ENCODE results near the gene FLNB.
"Not testable (repeated sequence)": the region's sequence is repeated elsewhere in the genome, so short reads cannot be mapped to it uniquely, and the experiment has no call there.

The FLNB gene

GRCh38 chr3:58054652-58055051 is 46.4 kb downstream of the FLNB start:
- no peak for DNase-seq (ENCODE audit: low spot score)

GRCh38 chr3:58055314-58055713 is 47.1 kb downstream of the FLNB start:
- no peak for DNase-seq (ENCODE audit: low spot score)

DNA sequence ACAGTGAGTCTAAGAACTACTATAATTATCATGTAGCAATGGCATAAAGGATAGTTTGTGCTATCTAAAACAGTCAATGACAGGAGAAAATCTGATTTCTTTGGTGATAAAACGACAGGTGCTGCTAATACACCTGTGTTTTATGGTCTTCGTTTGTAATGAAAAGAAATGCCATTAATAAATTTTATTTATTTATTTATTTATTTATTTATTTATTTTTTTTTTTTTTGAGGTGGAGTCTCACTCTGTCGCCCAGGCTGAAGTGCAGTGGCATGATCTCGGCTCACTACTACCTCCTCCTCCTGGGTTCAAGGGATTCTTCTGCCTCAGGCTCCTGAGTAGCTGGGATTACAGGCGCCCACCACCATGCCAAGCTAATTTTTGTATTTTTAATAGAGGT is 47.7 kb downstream of the FLNB start:
- not testable (repeated sequence) for DNase-seq (ENCODE audit: low spot score)

- no peak for DNase-seq (ENCODE audit: low spot score)
These were observed 50.4 kb downstream of the FLNB start for GRCh38 chr3:58058361-58059263.

DNA sequence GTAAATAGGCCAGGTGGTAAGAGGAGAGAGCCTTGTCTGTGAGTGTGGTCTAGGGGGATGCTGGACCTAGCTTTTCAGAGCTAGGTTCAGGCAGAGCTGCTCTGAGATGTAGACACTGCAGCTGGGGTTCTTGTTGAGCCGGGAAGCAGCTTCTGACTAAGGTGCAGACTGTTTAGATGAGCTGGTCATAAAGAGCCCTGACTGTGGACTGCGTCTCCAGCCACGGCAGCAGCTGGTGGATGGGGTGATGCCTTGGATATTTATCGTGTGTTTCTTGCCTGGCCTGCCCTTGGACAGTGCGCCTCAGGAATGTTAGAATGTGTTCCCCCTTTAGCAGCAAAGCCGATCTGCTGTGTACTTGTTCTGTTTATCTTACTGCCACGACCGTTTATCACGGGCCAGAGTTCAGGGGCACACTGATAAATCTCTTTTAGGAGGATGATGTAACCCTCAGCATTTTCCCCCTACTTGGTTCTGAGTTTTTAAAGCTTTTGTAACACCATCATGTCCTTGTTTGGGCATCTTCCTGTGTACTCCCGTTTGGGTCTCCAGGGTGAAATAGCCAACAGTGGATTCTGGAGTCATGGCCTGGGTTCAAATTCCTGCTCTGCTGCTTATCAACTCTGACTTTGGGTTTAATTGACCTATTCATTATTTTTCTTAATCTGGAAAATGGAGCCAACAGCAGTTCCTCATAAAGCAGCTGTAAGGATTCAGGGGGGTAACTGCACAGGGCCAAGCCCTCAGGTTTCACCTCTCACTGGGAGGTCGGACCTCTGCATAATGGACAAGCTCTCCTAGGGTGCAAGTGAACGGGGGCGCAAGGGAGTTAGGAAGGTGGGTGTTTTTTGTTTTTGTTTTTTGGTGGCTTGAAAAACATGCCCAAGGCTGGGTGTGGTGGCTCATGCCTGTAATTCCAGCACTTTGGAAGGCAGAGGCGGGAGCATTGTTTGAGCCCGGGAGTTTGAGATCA is 51.4 kb downstream of the FLNB start:
- DNase-seq (ENCODE audit: low spot score): no peak

DNA sequence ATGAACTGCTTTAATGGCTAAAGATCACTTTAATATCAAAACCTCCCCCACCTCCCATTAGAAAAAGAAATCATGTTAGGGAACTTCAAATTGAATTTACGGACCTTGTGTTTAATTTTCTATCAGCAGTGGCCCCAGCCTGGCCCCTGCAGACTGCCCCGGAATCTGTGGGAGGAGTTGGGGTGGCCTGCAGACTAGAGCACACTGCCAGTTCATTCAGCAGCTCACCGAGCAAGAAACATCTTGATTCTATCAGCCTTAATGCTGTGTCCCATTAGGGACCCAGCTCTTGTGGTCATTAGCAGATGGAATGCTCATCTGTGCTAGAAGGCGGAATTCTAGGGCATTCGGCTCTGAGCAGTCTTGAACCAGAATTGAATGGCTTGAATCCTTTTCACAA is 54.2 kb downstream of the FLNB start:
- no peak for DNase-seq (ENCODE audit: low spot score)

GRCh38 chr3:58063022-58063815 is 55.0 kb downstream of the FLNB start:
- DNase-seq (ENCODE audit: low spot score): no peak

GRCh38 chr3:58064923-58065638 is 56.9 kb downstream of the FLNB start:
- no peak for DNase-seq (ENCODE audit: low spot score)

DNA sequence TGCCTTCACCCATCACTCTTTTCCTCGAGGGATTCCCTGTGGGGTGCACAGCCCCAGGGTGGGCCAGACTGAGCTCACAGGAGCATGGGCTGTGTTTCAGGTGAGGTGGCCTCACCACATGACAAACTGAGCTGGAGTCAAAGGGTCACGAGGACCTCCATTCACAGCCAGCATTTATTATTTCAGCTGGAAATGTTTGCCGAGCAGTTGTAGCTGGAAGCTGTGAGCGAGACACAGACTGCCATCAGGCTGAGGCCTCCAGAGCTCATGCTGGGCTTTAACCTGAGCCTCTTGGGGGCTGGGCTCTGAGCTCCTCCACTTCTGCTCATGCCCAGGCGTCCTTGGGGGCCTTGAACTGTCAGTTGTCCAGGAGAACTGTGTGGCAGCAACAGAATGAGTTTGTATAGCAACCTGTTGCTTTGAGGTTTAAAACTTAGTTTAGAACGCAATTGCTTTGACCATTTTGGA is 57.5 kb downstream of the FLNB start:
- no peak for DNase-seq (ENCODE audit: low spot score)

DNA sequence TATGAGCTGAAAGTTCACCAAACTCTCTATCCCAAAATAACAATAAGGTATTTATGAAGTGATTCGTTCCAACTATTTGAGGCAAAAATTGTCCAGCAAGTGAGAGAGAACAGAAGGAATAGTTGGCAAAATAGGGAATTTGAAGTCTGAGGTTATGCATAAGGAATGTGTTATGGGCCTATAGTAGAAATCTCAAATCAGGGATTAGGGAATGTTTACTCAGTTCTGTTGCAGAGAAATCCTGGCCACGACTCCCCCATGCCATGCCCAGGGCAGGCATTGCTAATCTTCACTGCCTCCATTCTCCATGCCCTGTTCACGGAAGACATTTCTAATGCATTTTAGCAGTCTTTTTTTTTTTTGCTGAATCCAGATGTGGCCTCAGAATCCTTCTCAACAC is 58.6 kb downstream of the FLNB start:
- DNase-seq (ENCODE audit: low spot score): no peak

GRCh38 chr3:58068122-58068809 is 60.0 kb downstream of the FLNB start:
- DNase-seq (ENCODE audit: low spot score): no peak

GRCh38 chr3:58071480-58071971 is 63.3 kb downstream of the FLNB start:
- DNase-seq (ENCODE audit: low spot score): no peak

DNA sequence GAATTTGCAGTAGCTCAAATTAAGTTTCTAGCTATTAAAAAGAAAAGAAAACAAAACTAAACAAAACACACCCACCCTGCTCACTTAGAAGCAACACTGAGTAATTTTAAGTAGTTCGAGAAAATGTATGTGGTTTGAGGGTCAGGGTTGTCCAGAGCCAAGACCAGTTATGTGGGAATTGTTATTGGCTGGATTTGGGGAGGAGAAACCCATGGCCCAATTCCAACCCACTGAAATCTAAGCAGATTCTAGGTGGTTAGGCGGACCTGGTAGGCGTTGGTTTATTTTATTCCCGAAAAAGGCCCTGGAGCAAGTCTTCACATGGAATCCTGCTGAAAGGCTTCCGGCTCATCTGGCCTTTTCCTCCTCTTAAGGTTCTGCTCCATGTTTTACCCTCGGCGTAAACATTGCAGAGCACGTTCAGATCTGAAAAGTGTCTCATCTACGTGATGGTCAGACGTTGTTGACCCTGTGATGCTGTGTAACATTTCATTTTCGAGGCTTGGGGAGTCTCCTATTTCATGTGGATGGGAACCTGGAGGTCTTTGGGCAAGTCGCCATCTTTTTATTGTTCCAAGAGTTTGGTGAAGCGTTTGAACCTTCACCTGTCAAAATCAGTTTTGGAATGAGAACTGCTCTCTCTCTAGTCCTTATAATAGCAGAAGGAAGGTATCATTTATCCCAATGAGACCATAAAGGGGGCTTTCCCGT is 64.0 kb downstream of the FLNB start:
- no peak for DNase-seq (ENCODE audit: low spot score)

DNA sequence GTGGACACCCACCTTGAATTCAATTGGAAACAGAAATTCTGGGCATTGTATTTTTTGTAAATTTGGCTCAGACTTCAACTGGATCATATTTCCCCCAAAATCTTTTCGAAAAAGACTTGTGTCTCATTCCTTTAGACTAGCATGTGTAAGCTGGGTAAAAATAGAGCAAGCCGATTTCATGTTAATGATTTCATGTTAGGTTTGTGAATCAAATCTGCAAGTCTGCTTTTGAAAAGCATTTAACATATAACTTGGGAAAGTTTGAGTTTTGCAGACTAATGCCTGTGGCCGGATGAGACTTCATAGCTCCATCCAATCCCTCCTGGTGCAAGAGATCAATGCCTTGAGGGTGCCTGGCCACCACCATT is 64.5 kb downstream of the FLNB start:
- DNase-seq (ENCODE audit: low spot score): no peak

DNA sequence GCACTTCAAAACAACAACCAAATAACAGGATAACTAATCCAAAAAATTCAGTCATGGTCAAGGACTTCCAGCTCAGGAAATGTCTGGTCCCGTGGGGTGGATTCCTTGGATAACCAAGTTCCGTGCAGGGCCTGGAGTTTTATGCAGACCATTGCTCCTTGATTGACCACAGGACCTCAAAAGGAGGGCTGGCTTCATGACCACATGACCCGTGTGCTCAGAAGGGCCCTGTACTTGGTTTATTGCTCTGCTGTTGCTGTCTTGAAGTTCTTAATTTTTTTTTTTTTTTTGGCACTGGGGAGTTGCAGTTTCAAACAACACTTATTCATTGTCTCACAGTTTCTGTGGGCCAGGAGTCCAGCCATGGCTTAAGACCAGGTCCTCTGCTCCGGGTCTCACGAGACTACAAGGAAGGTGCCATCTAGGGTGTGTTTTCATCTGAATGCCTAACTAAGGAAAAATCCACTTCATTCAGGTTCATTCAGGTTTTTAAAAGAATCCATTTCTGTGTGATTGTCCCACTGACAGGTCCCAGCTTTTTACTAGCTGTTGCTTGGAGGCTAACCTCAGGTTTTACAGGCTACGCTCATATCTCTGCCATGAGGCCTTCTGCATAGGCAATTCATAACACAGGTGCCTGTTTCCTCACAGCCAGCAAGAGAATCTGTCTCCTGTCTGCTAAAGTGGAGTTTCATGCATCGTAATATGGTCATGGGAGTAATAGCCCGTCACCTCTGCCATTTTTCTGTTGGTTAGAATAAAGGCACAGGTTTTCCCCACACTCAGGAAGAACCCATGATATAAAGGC is 65.3 kb downstream of the FLNB start:
- DNase-seq (ENCODE audit: low spot score): no peak

GRCh38 chr3:58074116-58074715 is 66.0 kb downstream of the FLNB start:
- no peak for DNase-seq (ENCODE audit: low spot score)

DNA sequence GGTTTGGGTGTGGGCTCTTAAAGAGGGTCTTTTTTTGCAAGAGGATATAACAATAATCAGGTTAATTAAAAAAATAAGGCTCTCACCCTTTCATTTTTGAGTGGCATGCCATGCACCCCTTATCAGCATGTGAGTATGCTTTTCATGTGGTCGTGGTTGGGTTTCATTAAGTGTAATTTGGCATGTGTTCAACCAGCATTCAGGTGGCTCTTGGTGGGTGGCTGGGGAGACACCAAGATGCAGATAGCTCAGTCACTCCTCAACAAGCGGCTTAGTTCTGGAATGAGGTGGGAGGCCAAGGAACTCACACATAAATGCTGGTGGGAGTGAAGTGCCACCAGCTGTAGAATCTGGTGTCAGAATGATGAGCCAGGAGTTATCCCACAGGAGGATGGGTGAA is 66.8 kb downstream of the FLNB start:
- DNase-seq (ENCODE audit: low spot score): no peak

GRCh38 chr3:58077596-58078285 is 69.5 kb downstream of the FLNB start:
- DNase-seq (ENCODE audit: low spot score): no peak

Measured in COLO829 (cell line).